ENCODE results near the gene KAZN. TPM values are rescaled to one million over a fixed set of nuclear protein-coding genes. Genes with fewer than 3 reads are reported as not detected.

KAZN gene
- total and polyA plus RNA-seq, 2 of the 8 experiments (the other 6 are each of a cell fraction or from before 2014, with no cell fraction given), result 3.7 to 11.8 TPM

DNA sequence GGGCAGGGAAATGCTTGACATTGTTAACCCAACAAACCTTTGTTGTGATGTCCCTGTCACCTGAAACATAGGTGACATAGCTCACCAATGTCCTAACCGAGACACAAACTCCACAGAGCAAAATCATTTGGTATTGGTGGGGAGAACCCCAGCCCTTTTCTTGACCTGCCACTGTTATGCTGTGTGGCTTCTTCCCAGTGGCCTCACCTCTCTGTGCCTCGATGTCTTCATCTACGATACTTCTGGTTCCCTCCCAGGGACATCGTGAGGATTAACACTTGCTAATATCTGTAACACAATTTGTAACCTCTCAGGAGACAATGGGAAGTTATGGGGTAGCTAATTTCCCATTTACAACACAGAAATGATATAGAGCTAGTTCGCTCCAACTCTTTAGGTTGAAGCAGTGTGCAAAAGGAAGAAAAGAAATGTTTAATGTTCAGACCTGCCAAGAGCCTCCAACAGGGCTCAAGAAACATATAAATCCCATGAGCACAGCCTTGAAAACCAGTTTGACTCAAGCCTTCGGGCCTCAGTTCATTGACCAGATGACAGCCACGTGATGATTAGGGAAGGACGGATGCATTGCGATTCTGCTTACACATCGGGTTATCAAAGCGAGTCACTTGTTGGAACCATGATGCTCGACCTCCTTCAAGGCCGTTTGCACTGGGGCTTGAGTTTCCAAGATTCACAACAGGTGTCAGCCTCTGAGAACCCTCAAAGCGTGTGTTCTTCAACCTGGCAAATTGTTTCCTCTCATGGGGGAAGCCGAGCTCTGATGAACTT lies 517.3 kb downstream of the KAZN start (continued):
- no peak for TF ChIP-seq CBX8 (IDR thresholded peaks at IDR 0.05; ENCODE audit: borderline replicate concordance, low read depth, low read length)
- TF ChIP-seq, protein P1, sequence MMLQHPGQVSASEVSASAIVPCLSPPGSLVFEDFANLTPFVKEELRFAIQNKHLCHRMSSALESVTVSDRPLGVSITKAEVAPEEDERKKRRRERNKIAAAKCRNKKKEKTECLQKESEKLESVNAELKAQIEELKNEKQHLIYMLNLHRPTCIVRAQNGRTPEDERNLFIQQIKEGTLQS (IDR thresholded peaks at IDR 0.05; ENCODE audit: insufficient read depth, low read depth, low read length), result no peak
- no peak for TF ChIP-seq CREB1 (IDR thresholded peaks at IDR 0.05)
- TF ChIP-seq MAFK (IDR thresholded peaks at IDR 0.05; ENCODE audit: low read depth, low read length), result no peak
- TF ChIP-seq, protein P2, sequence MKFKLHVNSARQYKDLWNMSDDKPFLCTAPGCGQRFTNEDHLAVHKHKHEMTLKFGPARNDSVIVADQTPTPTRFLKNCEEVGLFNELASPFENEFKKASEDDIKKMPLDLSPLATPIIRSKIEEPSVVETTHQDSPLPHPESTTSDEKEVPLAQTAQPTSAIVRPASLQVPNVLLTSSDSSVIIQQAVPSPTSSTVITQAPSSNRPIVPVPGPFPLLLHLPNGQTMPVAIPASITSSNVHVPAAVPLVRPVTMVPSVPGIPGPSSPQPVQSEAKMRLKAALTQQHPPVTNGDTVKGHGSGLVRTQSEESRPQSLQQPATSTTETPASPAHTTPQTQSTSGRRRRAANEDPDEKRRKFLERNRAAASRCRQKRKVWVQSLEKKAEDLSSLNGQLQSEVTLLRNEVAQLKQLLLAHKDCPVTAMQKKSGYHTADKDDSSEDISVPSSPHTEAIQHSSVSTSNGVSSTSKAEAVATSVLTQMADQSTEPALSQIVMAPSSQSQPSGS (IDR thresholded peaks at IDR 0.05; ENCODE audit: low read length), result no peak
- TF ChIP-seq RFX5 (IDR thresholded peaks at IDR 0.05; ENCODE audit: borderline replicate concordance, low read depth, low read length), result no peak
- TF ChIP-seq EGR1 (IDR thresholded peaks at IDR 0.05; ENCODE audit: borderline replicate concordance, low read depth, low read length), result no peak
- no peak for TF ChIP-seq CTBP2 (IDR thresholded peaks at IDR 0.05; ENCODE audit: borderline replicate concordance, insufficient read depth, insufficient read length, low read length)
